HG02610 (cell line): ENCODE data around the gene RSPH6A.

Source experiments
- ATAC-seq: cut with Tn5 transposase; IDR thresholded peaks from one replicate; pipeline ENCODE4 v1.9.1; 2021; ENCODE audit warnings: mild to moderate bottlenecking, moderate library complexity; ENCODE audit not compliant: unreplicated experiment

The RSPH6A gene

DNA sequence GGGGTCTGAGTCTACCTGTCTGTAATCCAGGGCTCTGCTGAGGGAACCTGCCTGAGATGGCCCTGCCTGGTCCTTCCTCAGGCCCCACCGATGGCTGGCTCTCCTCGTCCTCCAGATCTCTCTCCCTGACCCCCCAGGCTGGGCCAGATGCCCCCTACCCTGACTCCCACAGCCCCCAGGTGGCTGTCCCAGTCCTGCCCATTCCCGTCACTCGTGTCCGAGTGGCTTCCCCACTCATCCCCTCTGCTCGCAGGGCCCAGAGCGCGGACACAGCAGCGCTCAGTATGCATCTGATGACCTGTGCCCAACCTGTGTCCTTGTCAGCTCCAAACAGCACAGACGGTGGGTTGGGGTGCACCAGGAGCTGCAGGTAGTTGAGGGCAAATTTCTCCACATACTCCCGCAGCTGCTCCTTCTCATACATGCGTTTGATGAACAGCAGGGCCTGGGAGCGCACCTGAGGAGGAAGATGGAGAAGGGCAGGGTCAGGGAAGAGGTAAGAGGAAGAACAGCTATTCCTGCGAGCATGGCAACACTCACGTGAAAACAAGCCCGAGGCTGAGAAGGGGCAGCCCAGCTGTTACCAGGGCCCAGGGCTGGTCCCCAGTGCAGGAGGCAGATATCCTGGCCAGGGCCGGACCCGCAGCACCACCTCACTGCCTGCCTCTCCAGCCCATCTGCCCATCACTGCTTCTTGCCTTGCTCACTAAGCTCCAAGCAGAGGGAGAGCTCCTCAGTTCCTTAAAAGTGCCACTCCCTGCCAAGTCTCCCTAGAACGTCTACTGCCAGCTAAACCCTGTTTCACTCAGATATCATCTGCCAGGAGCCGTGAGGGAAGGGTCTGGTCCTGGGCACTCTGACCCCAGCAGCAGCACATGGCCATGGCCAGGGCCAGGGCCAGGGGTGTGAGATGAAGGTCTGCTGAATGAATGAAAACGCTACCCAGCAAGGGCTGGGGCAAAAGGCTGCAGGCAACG, 11.1 kb upstream of the RSPH6A start:
- no peak for ATAC-seq

DNA sequence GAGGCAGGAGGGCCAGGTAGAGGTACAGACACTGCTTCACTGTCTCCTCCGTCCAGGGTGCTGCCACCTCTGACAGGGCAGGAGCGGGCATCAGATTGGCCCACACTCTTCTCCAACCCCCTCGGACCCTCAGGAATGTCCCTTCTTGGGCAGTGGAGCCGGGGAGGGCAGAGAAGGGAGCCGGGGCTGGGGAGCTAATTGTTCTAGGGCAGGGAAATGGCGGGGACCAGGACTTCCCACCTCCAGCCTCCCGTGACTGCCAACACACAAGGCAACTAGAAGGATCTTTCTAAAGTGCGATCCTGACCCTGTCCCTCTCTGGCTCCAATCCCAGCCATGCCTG, 10.1 kb upstream of the RSPH6A start:
- no peak for ATAC-seq

DNA sequence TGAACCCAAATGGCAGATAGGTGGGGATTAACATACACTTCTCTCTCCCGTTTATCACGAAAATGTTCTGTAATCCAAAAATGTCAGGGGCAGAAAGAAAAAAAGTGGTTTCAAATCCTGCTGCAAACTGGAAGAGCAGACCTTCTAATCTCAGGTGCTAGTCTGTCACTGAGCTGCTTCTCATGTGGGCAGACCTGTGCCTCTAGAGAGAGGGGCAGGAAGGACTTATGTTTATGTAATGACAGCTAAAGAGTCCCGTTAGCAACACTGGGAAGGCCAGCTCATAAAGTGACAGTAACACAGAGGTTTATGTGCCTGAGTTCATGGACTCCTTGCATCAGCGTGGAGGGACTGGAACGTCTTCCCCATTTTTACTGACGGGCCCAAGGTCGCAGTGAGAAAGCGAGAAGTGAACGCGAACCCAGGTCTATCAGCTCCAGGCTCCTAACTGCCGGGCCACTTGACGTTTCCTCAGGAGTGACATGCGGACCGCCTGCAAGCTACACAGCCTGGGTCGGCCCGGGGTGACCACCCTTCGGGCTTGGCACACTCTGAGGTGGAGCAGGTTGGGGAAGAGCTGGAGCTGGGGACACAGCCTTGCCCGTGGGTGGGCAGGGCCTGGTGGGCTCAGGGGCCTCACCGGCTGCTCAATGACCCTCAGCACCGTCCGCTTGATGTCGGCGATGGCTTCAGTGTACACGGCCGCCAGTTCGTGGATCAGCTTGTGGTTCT, 9.6 kb upstream of the RSPH6A start:
- ATAC-seq, result no peak

DNA sequence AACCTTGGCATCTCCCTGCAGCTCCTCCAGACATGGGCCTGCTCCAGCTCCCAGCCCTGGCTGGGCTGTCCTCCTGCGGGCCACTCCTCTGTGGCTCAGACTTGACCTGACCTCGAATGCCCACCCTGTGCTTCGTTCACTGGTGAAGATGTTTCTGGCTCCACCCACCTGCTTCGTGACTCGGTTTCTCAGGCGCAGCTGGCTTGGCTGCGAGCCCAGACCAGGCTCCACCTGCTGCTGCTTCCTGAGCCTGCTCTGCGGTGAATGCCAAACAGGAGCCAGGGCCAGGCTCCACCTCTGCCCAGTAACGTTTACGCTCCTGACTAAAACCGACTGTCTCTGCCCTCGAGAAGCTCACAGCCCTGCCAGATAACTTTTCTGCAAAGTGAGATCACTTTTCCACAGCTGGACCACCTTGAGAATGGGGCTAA, 8.9 kb upstream of the RSPH6A start:
- ATAC-seq, result no peak

DNA sequence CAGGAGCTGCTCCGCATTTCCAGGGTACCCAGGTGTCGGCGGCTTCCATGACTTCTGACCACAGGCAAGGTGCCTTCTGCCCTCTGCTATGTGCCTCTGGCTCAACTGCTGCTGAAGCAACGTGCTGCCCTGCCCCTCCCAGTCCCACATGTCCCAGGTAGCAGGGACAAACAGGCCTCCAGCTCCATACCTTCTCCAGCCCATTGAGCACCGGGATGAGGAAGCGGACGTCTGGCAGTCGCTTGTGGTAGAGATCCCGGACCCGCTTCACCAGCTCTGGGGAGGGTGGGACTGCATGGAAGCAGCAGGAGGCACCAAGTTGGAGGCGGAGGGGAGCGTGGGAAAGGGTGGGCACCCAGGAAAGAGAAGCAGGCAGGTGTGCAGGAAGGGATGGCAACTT, 8.1 kb upstream of the RSPH6A start:
- ATAC-seq, result no peak

DNA sequence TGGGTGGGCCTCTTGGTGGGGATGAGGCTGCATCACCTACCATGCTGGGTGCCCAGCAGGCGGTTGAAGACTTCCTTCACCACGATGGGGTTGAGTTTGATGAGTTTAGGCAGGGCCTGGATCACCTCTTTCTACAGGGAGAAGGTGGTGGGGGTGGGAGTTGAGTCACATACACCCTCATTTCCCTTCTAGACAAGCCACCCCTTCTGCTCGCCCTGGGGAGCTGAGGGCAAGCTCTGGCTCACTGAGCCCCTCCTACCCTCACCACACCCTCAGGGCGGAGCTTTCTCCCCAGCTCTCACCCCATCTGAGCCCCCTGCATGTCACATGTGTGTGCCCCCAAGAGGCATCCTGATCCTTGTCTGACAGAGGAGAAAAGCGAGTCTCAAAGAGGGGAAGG, 7.6 kb upstream of the RSPH6A start:
- no peak for ATAC-seq

DNA sequence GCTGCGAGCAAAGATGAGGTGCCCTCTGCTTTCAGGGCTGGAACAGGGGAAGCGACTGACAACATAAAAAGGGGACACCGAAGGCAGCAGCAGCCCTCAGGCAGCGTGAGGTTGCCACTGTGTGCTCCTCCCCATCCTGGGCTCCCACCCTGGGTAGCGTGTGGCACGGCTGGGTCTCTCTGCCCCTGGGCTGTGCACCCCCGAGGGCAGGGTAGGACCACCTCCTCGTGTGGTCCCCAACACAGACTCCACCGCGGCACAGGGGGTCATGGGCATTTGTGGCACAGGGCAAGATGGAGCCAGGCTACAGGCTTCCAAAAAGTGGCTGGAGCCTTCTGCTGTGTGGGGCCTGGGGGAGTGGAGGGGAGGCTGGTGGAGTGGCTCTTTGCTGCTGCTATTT, 6.5 kb upstream of the RSPH6A start:
- ATAC-seq, result no peak

DNA sequence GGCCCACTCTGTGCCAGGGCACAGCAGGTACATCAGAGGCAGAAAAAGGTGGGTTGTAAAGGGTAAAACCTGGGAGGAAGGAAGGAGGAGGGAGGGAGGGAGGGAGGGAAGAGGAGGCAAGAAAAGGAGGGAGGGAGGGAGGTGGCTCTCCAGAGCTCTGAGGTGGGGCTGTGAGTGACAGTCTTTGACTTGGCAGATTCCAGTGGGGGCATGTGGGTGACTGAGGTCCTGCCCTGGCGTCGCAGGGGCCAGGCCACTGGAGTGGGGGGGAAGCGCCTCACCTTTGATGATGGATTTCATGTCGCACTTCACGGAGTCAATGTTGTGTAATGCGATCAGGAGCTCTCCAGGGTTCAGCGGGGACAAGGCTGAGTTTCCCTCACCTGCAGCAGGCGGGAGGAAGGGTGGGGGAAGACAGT, 6.0 kb upstream of the RSPH6A start:
- no peak for ATAC-seq

DNA sequence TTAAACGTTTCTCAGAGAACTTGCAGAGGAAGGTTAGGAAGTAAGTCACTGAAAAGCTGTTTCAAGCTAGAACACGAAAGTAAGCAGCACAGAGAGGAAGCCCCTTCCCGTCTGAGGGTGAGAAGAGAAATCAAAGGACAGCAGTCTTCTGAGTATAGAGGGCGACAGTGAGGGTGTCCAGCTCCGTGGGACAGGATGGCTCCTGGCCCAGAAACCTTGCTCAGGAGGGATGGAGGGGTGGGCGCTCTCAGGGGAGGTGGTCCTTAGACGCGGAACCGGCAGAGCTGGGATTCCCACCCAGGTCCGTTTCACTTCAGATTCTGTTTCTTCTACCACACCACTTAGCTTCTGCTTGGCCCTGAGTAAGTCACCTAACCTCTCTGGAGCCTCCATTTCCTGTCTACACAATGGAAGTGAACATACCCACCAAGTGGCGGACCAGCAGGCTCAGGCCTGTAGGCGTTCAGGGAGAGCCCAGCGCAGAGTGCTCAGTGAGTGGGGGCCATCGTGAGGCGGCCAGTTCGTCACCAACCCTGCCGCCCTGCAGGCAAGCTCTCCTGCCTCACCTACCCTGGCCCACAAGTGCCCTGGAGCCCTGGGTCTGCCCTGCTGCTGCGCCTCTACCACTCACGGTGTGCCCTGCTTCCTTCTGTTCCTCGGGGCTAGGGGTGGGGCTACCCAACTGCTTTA, 5.5 kb upstream of the RSPH6A start:
- ATAC-seq, result no peak

DNA sequence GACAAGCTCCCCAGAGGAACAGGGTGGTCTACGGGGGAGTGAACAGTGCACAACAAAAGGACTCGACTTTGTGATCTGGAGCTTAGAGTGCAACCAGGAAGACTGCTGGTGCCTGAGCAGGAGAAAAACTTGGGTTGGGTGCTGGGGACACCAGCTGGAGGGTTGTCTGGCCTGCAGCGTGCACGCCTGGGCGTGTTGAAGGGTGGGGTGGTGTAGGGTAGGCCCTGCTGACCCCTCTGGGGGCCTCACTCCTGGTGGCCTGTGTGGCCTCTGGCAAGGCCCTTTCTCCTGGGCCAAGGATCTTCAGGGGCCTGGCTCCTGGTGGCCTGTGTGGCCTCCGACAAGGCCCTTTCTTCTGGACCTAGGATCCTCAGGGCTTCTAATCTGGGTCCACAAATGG, 4.7 kb upstream of the RSPH6A start:
- no peak for ATAC-seq

DNA sequence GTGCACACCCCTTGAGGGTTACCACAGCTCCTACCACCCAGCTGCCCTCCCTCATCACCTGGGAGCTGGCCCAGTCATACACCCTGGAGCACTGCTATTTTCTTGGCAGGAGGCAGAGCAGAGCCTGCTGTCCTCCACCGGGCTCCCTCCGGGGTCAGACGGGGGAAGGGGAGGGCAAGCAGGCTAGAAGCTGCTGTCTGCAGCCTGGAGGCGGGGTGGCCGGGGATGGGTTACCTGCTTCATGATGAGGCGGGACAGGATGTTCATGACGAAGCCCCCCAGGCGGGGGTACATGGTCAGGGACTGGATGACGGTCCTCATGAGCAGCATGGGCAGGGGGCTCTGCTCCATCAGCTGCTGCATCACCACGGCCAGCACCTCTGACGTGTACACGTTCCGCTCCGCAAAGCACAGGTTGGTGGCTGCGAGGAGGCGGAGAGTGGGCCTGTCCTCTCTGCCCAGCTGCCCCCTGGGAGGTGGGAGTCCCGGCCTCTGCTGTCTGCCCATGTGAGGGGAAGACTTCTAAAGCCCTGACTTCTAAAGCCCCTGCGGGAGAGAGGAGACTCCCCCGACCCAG, 2.7 kb upstream of the RSPH6A start:
- no peak for ATAC-seq

DNA sequence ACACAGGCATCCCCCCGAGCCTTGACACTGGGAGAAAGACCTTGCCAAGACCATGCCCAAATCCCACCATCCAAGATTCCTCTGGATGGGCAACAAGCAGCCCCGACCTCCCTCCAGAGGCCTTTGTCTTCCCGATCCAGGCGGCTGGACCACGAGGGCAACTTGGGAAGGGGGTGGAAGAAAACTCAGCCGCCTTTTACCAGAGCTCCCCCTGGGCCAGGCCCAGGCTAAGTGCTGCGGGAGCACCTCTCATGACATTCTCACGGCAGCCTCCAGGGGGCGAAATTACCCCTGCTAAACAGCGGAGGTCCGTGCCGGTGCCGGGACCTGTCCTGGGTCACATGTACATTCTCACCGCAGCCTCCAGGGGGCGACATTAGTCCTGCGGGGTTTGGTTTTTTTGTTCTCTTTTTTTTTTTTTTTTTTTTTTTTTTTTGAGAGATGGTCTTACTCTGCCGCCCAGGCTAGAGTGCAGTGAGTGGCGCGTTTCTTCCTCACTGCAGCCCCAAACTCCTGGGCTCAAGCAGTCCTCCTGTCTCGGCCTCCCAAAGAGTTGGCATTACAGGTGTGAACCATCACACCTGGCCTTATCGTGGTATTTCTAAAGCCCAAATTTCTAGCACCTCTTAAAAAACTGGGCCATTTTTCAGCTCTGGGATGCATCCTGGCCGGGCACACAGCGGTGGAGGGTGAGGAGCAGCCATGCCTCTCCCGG, 2.1 kb upstream of the RSPH6A start:
- peak; percentile 81 for ATAC-seq

DNA sequence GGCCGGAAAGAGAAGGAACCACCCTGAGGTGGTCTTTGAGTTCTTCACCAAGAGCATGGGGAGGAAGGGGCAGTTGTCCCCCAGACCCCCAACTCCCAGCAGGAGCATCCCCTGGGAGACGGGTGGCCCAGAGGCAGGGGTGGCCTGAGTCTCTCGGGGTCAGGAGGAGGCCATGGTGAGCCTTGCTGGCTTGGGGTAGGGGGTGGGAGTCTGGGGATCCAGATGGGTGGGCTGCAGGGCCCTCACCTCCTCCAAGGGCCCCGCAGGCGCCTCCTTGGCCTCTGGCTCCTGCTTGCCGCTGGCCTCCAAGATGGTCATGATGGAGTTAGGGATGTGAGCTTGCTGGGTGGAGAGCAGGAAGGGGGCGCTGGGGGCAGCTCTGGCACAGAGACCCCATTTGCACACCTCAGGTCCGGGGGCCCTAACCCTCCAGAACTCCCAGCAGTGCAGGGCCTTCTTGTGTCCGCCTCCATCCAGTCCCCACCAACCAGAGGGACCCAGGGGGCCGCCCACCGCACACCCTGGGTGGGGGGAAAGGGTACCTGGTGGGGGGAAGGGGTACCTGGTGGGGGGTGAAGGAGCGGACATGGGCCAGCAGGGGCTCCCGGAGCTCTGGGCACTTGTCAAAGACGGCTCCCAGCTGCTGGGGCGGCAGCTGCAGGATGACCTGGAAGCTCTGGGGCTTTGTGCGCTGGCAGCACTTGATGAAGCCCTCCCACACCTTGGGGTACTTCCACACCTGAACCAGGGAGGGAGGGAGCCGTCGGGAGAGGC, 1.3 kb upstream of the RSPH6A start:
- ATAC-seq, result no peak

DNA sequence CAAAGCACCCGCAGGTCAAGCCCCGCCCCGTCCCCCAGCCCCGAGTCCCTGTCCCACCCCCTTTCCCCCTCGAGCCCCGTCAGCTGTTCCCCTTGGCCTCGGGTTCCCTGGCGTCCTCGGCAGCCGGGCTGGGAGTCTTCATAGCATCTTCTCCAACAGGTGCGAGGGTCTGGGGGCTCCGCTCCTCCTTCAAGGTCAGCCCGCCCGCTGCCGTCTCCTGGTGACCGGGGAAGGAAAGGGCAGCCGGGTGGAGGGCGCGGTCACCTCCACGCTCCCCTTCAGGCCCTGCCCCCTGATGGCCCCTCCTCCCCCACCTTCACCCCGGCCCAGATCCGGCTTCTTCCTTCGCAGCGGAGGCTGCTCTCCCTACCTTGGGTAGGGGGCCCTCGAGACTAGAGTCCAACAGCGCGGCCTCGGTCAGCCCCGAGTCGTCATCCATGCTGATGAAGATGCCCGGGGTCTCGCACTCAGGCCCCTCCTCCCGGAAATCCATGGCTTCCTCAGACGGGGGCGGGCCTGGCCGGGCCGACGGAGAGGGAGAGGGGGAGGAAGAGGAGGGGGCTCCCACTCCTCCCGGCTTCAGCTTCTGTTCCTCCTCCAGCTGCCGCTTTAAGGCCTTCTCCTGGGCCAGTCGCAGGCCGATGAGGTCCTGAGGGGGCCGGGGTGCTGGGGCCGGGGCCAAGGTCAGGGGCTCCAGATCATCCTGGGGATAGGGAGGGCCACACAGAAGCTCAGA, 541 bp upstream of the RSPH6A start:
- ATAC-seq, result no peak

DNA sequence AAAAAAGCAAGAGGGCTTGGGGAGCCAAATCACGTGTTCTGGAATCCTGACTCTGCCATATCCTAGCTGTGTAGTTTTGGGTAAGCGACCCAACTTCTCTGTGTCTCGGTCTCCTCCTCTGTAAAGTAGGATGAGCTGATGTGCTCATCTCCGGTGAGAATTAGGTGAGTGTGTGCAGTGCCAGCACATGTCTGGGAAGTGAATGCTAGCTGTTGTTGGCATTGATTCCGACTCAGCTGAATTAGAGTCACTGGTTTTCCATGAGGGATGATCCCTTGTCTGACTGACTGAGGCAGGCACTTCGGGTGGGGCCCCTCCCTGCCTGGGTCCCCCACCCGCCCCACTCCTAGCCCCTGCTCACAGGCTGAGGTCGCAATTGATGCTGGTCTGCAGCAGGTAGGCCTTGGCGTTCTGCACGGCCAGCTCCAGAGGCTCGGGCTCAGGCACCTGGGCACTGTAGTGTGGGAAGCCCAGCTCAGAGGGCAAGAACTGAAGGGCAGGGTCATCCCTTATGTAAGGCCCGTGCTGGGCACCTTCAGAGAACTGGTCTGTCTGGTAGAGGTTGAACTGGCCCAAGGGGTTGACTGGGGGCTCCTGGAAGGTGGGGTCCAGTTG, 835 bp downstream of the RSPH6A start:
- no peak for ATAC-seq

DNA sequence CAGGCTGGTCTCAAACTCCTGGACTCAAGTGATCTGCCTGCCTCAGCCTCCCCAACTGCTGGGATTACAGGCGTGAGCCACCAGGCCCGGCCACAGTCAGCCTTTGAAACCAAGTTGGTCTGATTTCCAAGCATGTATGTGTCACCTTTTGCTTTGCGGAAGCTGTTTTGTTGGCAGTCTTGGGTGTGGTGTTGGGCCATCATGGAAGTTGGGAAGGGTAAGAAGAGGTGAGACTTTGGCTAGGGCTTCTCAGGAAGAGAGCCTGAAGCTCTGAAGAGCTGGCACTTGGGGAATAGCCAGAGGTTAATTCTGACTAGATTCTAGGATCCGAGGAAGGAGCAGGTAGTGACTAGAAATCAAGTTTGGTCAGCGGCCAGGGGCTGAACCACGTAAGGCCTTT, 2.8 kb downstream of the RSPH6A start:
- no peak for ATAC-seq

DNA sequence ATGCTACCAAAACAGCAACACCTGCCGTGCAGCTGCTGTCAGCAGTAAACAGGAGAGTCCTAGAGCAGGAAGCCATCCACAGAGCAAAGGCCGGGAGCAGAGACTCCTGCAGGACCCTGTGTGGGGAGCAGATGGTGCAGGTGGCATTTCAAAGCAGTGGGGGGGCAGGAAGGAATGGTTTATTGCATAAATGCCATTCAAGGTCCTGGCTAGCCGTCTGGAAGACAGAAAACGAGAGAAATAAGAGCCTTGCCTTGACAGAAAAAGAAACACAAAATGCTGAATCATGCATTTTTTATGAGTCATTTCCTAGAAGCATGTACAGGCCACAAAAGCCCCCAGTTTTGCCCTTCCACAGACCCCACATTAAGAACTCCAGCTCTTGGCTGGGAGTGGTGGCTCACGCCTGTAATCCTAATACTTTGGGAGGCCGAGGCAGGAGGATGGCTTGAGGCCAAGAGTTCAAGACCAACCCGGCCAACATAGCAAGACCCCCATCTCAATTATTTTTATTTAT, 5.4 kb downstream of the RSPH6A start:
- no peak for ATAC-seq

DNA sequence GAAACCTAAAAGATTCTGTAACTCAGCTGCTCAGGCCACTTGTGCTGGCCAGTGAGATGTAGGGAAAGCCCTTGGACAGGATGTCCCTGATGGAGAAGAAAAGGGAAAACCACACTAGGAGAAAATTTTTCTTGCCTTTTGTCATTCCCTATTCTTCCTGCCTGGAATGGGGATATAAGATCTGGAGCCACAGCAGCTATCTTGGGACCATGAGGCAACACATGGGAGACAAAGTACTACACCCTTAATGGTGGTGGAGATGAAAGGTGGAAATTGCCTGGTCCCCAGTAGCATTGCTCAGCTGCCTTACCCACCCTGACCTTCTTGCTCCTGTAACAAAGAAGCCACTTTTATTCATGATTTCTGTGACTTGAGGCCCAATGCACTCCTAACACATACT, 9.4 kb downstream of the RSPH6A start:
- ATAC-seq, result no peak

DNA sequence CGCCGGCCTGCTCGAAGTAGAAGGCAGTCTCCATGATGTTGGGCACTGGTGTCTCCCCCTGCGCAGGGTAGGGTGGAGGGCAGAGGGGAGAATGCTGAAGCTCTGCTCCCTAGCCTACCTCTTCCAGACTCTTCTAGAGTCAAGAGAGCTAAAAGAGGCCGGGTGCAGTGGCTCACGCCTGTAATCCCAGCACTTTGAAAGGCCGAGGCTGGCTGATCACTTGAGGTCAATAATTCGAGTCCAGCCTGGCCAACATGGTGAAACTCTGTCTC, 10.2 kb downstream of the RSPH6A start:
- ATAC-seq, result no peak
